Endothelial cell (in vitro differentiated cells): Measurements from ENCODE around the gene KBTBD7. TPM values are rescaled to one million over a fixed set of nuclear protein-coding genes. Genes with fewer than 3 reads are reported as not detected.

Experiments used
- DNase-seq: peaks from one replicate; pipeline ENCODE4 v3.0.0; 2021; ENCODE audit warnings: low spot score
- H3K27ac Mint-ChIP-seq: one replicate; pipeline ENCODE4 v1.8.0; 2021; ENCODE audit warnings: mixed read lengths, inconsistent platforms; ENCODE audit not compliant: unreplicated experiment
- H3K27me3 Mint-ChIP-seq: one replicate; pipeline ENCODE4 v1.8.0; 2021; ENCODE audit warnings: mild to moderate bottlenecking, moderate library complexity, mixed read lengths, inconsistent platforms; ENCODE audit not compliant: unreplicated experiment
- H3K36me3 Mint-ChIP-seq: one replicate; pipeline ENCODE4 v1.8.0; 2021; ENCODE audit warnings: mild to moderate bottlenecking, low read depth, mixed read lengths, inconsistent platforms; ENCODE audit not compliant: unreplicated experiment
- H3K4me1 Mint-ChIP-seq: one replicate; pipeline ENCODE4 v1.8.0; 2021; ENCODE audit warnings: mild to moderate bottlenecking, mixed read lengths, inconsistent platforms; ENCODE audit not compliant: unreplicated experiment
- H3K4me3 Mint-ChIP-seq: one replicate; pipeline ENCODE4 v1.8.0; 2021; ENCODE audit warnings: mild to moderate bottlenecking, mixed read lengths, inconsistent platforms; ENCODE audit not compliant: unreplicated experiment
- H3K9me3 Mint-ChIP-seq: one replicate; pipeline ENCODE4 v1.8.0; 2021; ENCODE audit warnings: mixed read lengths, inconsistent platforms; ENCODE audit not compliant: unreplicated experiment
- total RNA-seq: library from RNA; stranded (reverse); fragmentation: NEBNext Ultra II Directional; extraction: Animal tissue kit (Norgen Biotek cat#: 25700); gene quantifications from one replicate; pipeline ENCODE4 v1.2.1, GENCODE V29; 2021; ENCODE audit not compliant: unreplicated experiment
- TF ChIP-seq, protein P1 (sequence below): fragments of 200-600 bp; sonication (generic); IDR thresholded peaks from one replicate; pipeline ENCODE4 v1.5.0; 2021; ENCODE audit warnings: antibody characterized with exemption; ENCODE audit not compliant: unreplicated experiment

KBTBD7 gene
- total RNA-seq, 1 donor from 2014 or later, result 9.0 TPM

DNA sequence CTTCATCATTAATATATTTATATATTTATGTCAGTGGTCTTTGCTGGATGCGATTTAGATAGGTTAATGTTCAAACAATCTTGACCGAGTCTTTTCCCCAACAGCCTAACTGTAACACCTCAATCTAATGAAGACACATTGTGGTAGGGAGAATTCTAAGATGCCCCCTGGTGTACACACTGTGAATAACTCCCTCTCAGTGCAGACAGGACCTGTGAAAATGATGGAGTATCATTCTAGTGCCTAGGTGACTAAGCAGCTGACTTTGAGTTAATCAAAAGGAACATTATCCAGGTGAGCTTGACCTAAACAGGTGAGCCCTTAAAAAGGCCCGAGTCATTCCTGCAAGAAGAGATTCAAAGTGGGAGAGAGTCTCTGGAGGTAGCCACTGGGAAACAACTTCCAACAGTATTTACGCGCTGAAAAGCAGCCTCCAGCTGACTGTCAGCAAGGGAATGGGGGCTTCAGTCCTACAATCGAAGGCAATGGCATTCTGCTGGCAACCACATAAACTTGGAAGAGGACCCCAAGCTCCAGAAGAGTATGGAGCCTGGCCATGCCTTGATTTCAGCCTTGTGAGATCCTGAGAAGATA is 28.0 kb upstream of the KBTBD7 start:
- H3K4me3 Mint-ChIP-seq, result no peak overlapping the region
- TF ChIP-seq, protein P1, sequence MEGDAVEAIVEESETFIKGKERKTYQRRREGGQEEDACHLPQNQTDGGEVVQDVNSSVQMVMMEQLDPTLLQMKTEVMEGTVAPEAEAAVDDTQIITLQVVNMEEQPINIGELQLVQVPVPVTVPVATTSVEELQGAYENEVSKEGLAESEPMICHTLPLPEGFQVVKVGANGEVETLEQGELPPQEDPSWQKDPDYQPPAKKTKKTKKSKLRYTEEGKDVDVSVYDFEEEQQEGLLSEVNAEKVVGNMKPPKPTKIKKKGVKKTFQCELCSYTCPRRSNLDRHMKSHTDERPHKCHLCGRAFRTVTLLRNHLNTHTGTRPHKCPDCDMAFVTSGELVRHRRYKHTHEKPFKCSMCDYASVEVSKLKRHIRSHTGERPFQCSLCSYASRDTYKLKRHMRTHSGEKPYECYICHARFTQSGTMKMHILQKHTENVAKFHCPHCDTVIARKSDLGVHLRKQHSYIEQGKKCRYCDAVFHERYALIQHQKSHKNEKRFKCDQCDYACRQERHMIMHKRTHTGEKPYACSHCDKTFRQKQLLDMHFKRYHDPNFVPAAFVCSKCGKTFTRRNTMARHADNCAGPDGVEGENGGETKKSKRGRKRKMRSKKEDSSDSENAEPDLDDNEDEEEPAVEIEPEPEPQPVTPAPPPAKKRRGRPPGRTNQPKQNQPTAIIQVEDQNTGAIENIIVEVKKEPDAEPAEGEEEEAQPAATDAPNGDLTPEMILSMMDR, result peak; percentile 77
- H3K36me3 Mint-ChIP-seq, result no peaks in the 10 kb centered on the region
- no peaks in the 10 kb centered on the region for H3K9me3 Mint-ChIP-seq
- H3K27me3 Mint-ChIP-seq, result peaks cover 2% of the 10 kb centered on the region
- no peak overlapping the region for H3K27ac Mint-ChIP-seq
- no peaks in the 10 kb centered on the region for H3K4me1 Mint-ChIP-seq
- DNase-seq, result peak; percentile 59

DNA sequence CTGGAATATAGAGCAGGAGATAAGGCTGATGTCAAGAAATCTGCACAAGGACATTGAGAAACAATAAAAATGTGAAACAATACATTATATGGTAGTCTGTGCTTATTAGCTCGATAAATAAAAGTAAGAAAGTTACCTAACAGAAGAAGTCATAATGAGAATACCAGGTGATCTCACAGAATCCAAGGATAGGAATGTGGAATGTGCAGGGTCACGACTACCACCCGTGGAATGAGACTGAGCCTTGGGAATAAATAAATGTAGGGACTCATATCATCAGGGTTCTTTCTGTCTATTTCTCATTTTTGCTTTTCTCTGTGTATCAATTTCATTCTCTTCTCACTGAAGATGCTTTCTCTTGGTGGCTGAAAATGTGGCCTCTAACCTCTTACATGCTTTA is 26.0 kb upstream of the KBTBD7 start:
- Mint-ChIP-seq H3K27me3 (peaks cover 2% of the 10 kb centered on the region), H3K4me3 (no peak overlapping the region), H3K9me3 (no peaks in the 10 kb centered on the region), H3K36me3 (no peaks in the 10 kb centered on the region), H3K27ac (no peak overlapping the region), H3K4me1 (no peaks in the 10 kb centered on the region)
- TF ChIP-seq, protein P1, result no peak
- no peak for DNase-seq

- H3K4me1 Mint-ChIP-seq, result no peaks in the 10 kb centered on the region
- no peak overlapping the region for H3K27ac Mint-ChIP-seq
- H3K4me3 Mint-ChIP-seq, result no peak overlapping the region
- H3K9me3 Mint-ChIP-seq, result peaks cover 7% of the 10 kb centered on the region
- TF ChIP-seq, protein P1, result no peak
- peaks cover 7% of the 10 kb centered on the region for H3K36me3 Mint-ChIP-seq
- DNase-seq, result no peak
- peaks cover 2% of the 10 kb centered on the region for H3K27me3 Mint-ChIP-seq
These were observed 21.8 kb upstream of the KBTBD7 start for GRCh38 chr13:41216160-41216559.

GRCh38 chr13:41213919-41214318 is 19.6 kb upstream of the KBTBD7 start:
- Mint-ChIP-seq H3K27me3 (no peaks in the 10 kb centered on the region), H3K4me1 (no peaks in the 10 kb centered on the region), H3K4me3 (no peak overlapping the region), H3K9me3 (peaks cover 8% of the 10 kb centered on the region), H3K27ac (no peak overlapping the region), H3K36me3 (peaks cover 16% of the 10 kb centered on the region)
- TF ChIP-seq, protein P1, result no peak
- no peak for DNase-seq

DNA sequence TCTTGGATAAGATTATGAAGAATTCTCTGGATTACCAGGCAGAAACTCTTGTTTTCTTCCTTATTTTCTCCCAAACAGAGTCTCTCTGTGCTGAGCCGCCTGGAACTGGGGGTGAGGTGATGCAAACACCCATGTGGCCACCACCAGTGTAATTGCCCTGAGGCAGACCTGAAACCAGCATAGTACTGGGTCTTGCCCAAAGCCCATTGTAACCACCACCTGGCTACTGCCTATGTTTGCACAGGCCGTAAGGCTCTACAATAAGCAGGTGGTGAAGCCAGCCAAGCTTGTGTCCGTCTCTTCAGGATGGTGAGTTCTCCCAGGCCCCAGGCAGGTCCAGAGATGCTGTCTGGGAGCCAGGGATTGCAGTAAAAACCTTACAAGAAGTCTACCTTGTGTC is 18.9 kb upstream of the KBTBD7 start:
- DNase-seq, result no peak

More for the DNA sequence above, 18.9 kb upstream of the KBTBD7 start:
- peaks cover 8% of the 10 kb centered on the region for H3K9me3 Mint-ChIP-seq
- TF ChIP-seq, protein P1, result no peak
- H3K27me3 Mint-ChIP-seq, result no peaks in the 10 kb centered on the region
- peaks cover 16% of the 10 kb centered on the region for H3K36me3 Mint-ChIP-seq
- H3K27ac Mint-ChIP-seq, result no peak overlapping the region
- H3K4me3 Mint-ChIP-seq, result no peak overlapping the region
- no peaks in the 10 kb centered on the region for H3K4me1 Mint-ChIP-seq
